Neural crest cell (in vitro differentiated cells): ENCODE results near the gene SRPX. TPM values are rescaled to one million over a fixed set of nuclear protein-coding genes. Genes with fewer than 3 reads are reported as not detected.

Experiments used
- DNase-seq: peaks from one replicate; pipeline ENCODE4 v3.0.0; 2021; ENCODE audit warnings: low read depth, mixed read lengths, low spot score
- H3K27ac Mint-ChIP-seq: one replicate; pipeline ENCODE4 v1.8.0; 2021; ENCODE audit warnings: mild to moderate bottlenecking, mixed read lengths; ENCODE audit not compliant: unreplicated experiment
- H3K27me3 Mint-ChIP-seq: 2 replicates; pipeline ENCODE4 v1.8.0; 2021; ENCODE audit warnings: low read depth, mild to moderate bottlenecking, mixed read lengths
- H3K36me3 Mint-ChIP-seq: 2 replicates; pipeline ENCODE4 v1.8.0; 2021; ENCODE audit warnings: low read depth, mild to moderate bottlenecking, mixed read lengths
- H3K4me1 Mint-ChIP-seq: 2 replicates; pipeline ENCODE4 v1.8.0; 2021; ENCODE audit warnings: mixed read lengths
- H3K4me3 Mint-ChIP-seq: one replicate; pipeline ENCODE4 v1.8.0; 2021; ENCODE audit warnings: mild to moderate bottlenecking, mixed read lengths
- H3K9me3 Mint-ChIP-seq: 2 replicates; pipeline ENCODE4 v1.8.0; 2021; ENCODE audit warnings: mixed read lengths
- CTCF ChIP-seq: fragments of 200-600 bp; sonication (generic); conservative IDR thresholded peaks from 2 replicates; pipeline ENCODE4 v1.5.0; 2021; ENCODE audit warnings: antibody characterized with exemption, mild to moderate bottlenecking
- total RNA-seq: library from RNA; stranded (reverse); gene quantifications from 2 replicates; pipeline ENCODE4 v1.2.1, GENCODE V29; 2021

SRPX gene
- total RNA-seq, 1 donor from 2014 or later = 3.7 TPM

GRCh38 chrX:38181357-38181756 lies 39.3 kb downstream of the SRPX start:
- H3K4me1 Mint-ChIP-seq = no peaks in the 10 kb centered on the region
- H3K36me3 Mint-ChIP-seq = no peaks in the 10 kb centered on the region
- no peak overlapping the region for H3K4me3 Mint-ChIP-seq
- peaks cover 8% of the 10 kb centered on the region for H3K9me3 Mint-ChIP-seq
- H3K27me3 Mint-ChIP-seq = no peaks in the 10 kb centered on the region
- H3K27ac Mint-ChIP-seq = no peak overlapping the region
- DNase-seq = no peak
- no peak for TF ChIP-seq CTCF

GRCh38 chrX:38178396-38178795 lies 42.3 kb downstream of the SRPX start:
- no peak for TF ChIP-seq CTCF
- no peaks in the 10 kb centered on the region for H3K4me1 Mint-ChIP-seq
- peaks cover 5% of the 10 kb centered on the region for H3K9me3 Mint-ChIP-seq
- H3K27me3 Mint-ChIP-seq = no peaks in the 10 kb centered on the region
- no peaks in the 10 kb centered on the region for H3K36me3 Mint-ChIP-seq
- no peak for DNase-seq
- no peak overlapping the region for H3K4me3 Mint-ChIP-seq
- no peak overlapping the region for H3K27ac Mint-ChIP-seq

GRCh38 chrX:38175139-38175538 lies 45.5 kb downstream of the SRPX start:
- peak; percentile 71 for TF ChIP-seq CTCF
- H3K27me3 Mint-ChIP-seq = no peaks in the 10 kb centered on the region
- no peak overlapping the region for H3K4me3 Mint-ChIP-seq
- peak; percentile 2 for DNase-seq
- peaks cover under 1% of the 10 kb centered on the region for H3K9me3 Mint-ChIP-seq
- no peaks in the 10 kb centered on the region for H3K4me1 Mint-ChIP-seq
- H3K36me3 Mint-ChIP-seq = no peaks in the 10 kb centered on the region
- H3K27ac Mint-ChIP-seq = no peak overlapping the region

GRCh38 chrX:38172596-38172995 lies 48.1 kb downstream of the SRPX start:
- Mint-ChIP-seq H3K27ac (no peak overlapping the region), H3K9me3 (no peaks in the 10 kb centered on the region), H3K4me3 (no peak overlapping the region), H3K4me1 (no peaks in the 10 kb centered on the region), H3K27me3 (no peaks in the 10 kb centered on the region), H3K36me3 (no peaks in the 10 kb centered on the region)
- TF ChIP-seq CTCF = no peak
- DNase-seq = no peak

GRCh38 chrX:38170556-38170955 lies 50.1 kb downstream of the SRPX start:
- no peaks in the 10 kb centered on the region for H3K9me3 Mint-ChIP-seq

More at GRCh38 chrX:38170556-38170955, 50.1 kb downstream of the SRPX start:
- Mint-ChIP-seq H3K4me3 (no peak overlapping the region), H3K27ac (no peak overlapping the region), H3K36me3 (no peaks in the 10 kb centered on the region), H3K27me3 (no peaks in the 10 kb centered on the region), H3K4me1 (no peaks in the 10 kb centered on the region)
- no peak for DNase-seq
- no peak for TF ChIP-seq CTCF
